Neural progenitor cell (in vitro differentiated cells): ENCODE measurements around the gene SAXO2. TPM values are rescaled to one million over a fixed set of nuclear protein-coding genes. Genes with fewer than 3 reads are reported as not detected.
"Not testable (repeated sequence)": the region's sequence is repeated elsewhere in the genome, so short reads cannot be mapped to it uniquely, and the experiment has no call there.

ENCODE experiments used
- DNase-seq: peaks from one replicate; pipeline ENCODE4 v3.0.0-alpha.2; 2016; ENCODE audit warnings: low spot score
- H2AFZ ChIP-seq: fragments of 200-600 bp; sonication (generic); replicated peaks from 2 replicates; pipeline ENCODE4 v1.6.1; 2016; ENCODE audit warnings: antibody characterized with exemption
- H3F3A ChIP-seq: fragments of 200-600 bp; sonication (generic); 2 replicates; pipeline ENCODE4 v1.6.1; 2016; ENCODE audit warnings: antibody characterized with exemption, low read depth
- H3K27ac ChIP-seq: fragments of 200-600 bp; sonication (generic); 2 replicates; pipeline ENCODE4 v1.5.1; 2016; ENCODE audit warnings: mild to moderate bottlenecking
- H3K27me3 ChIP-seq: fragments of 200-600 bp; sonication (generic); 2 replicates; pipeline ENCODE4 v1.6.1; 2016; ENCODE audit warnings: mild to moderate bottlenecking, moderate library complexity
- H3K36me3 ChIP-seq: fragments of 200-600 bp; sonication (generic); 2 replicates; pipeline ENCODE4 v1.5.1; 2016
- H3K4me1 ChIP-seq: fragments of 200-600 bp; sonication (generic); 2 replicates; pipeline ENCODE4 v1.6.1; 2016; ENCODE audit warnings: mixed run types
- H3K4me2 ChIP-seq: fragments of 200-600 bp; sonication (generic); 2 replicates; pipeline ENCODE4 v1.6.1; 2016
- H3K4me3 ChIP-seq: fragments of 200-600 bp; sonication (generic); 2 replicates; pipeline ENCODE4 v1.5.1; 2016
- H3K79me2 ChIP-seq: fragments of 200-600 bp; sonication (generic); 2 replicates; pipeline ENCODE4 v1.6.1; 2016; ENCODE audit warnings: low read depth
- H3K9ac ChIP-seq: fragments of 200-600 bp; sonication (generic); 2 replicates; pipeline ENCODE4 v1.6.1; 2016
- H3K9me3 ChIP-seq: fragments of 200-600 bp; sonication (generic); 2 replicates; pipeline ENCODE4 v1.5.1; 2016; ENCODE audit warnings: low read depth
- H4K20me1 ChIP-seq: fragments of 200-600 bp; sonication (generic); 2 replicates; pipeline ENCODE4 v1.6.1; 2016; ENCODE audit warnings: low read depth
- H3K27ac Mint-ChIP-seq: 3 replicates; pipeline ENCODE4 v1.8.0; 2021; ENCODE audit warnings: mixed read lengths
- H3K27me3 Mint-ChIP-seq: 2 replicates; pipeline ENCODE4 v1.8.0; 2022; ENCODE audit warnings: low read depth, mild to moderate bottlenecking, inconsistent platforms, moderate library complexity, mixed read lengths; ENCODE audit not compliant: insufficient read depth
- H3K36me3 Mint-ChIP-seq: 3 replicates; pipeline ENCODE4 v1.8.0; 2021; ENCODE audit warnings: mixed read lengths
- H3K4me1 Mint-ChIP-seq: 3 replicates; pipeline ENCODE4 v1.8.0; 2021; ENCODE audit warnings: mixed read lengths
- H3K4me3 Mint-ChIP-seq: 3 replicates; pipeline ENCODE4 v1.8.0; 2021; ENCODE audit warnings: mild to moderate bottlenecking, moderate library complexity, mixed read lengths
- H3K9me3 Mint-ChIP-seq: 3 replicates; pipeline ENCODE4 v1.8.0; 2020; ENCODE audit warnings: mixed read lengths
- CTCF ChIP-seq: fragments of 200-600 bp; sonication (generic); IDR thresholded peaks from 2 replicates; pipeline ENCODE4 v1.5.1; 2017; ENCODE audit warnings: antibody characterized with exemption, mild to moderate bottlenecking
- EZH2 ChIP-seq: fragments of 200-600 bp; sonication (generic); IDR thresholded peaks from 2 replicates; pipeline ENCODE4 v1.6.1; 2017; ENCODE audit warnings: antibody characterized with exemption, mild to moderate bottlenecking, moderate library complexity
- EZH2phosphoT487 ChIP-seq: fragments of 200-600 bp; sonication (generic); IDR thresholded peaks from 2 replicates; pipeline ENCODE4 v1.6.1; 2017; ENCODE audit warnings: antibody characterized with exemption
- total RNA-seq: library from RNA; depleted of rRNA; stranded (reverse); fragments of >200 nt; gene quantifications from 2 replicates; pipeline ENCODE4 v1.2.3, GENCODE V29; 2015; ENCODE audit warnings: low replicate concordance

The SAXO2 gene
- total RNA-seq, 1 donor from 2014 or later, result 0.06 TPM

GRCh38 chr15:82272154-82272553 lies 9.5 kb downstream of the SAXO2 start:
- no peak overlapping the region for H3K9ac ChIP-seq
- H3K4me1 ChIP-seq, result no peaks in the 10 kb centered on the region
- H3K27ac ChIP-seq, result no peak overlapping the region
- no peaks in the 10 kb centered on the region for H3K27me3 ChIP-seq
- H3K9me3 ChIP-seq, result peaks cover 13% of the 10 kb centered on the region
- H4K20me1 ChIP-seq, result no peaks in the 10 kb centered on the region
- H3K36me3 ChIP-seq, result no peaks in the 10 kb centered on the region
- no peak overlapping the region for H3K4me2 ChIP-seq
- no peak for TF ChIP-seq EZH2
- no peak for TF ChIP-seq CTCF
- no peak for TF ChIP-seq EZH2phosphoT487
- H3K27me3 Mint-ChIP-seq, result no peaks in the 10 kb centered on the region
- no peak overlapping the region for H2AFZ ChIP-seq
- H3K27ac Mint-ChIP-seq, result no peak overlapping the region
- H3K4me1 Mint-ChIP-seq, result no peaks in the 10 kb centered on the region
- no peak overlapping the region for H3K4me3 ChIP-seq
- H3F3A ChIP-seq, result no peaks in the 10 kb centered on the region
- no peak overlapping the region for H3K4me3 Mint-ChIP-seq
- peaks cover 17% of the 10 kb centered on the region for H3K36me3 Mint-ChIP-seq
- H3K9me3 Mint-ChIP-seq, result peaks cover 18% of the 10 kb centered on the region
- H3K79me2 ChIP-seq, result no peaks in the 10 kb centered on the region
- no peak for DNase-seq

GRCh38 chr15:82275410-82275809 lies 12.8 kb downstream of the SAXO2 start:
- TF ChIP-seq EZH2 (no peak), EZH2phosphoT487 (no peak)
- Histone ChIP-seq H3K36me3 (no peaks in the 10 kb centered on the region), H3K4me3 (no peak overlapping the region), H3K79me2 (no peaks in the 10 kb centered on the region), H2AFZ (no peak overlapping the region), H3K9ac (no peak overlapping the region), H3K4me1 (no peaks in the 10 kb centered on the region), H3K4me2 (no peak overlapping the region), H3K27me3 (no peaks in the 10 kb centered on the region), H3K9me3 (peaks cover 15% of the 10 kb centered on the region), H3K27ac (no peak overlapping the region), H4K20me1 (no peaks in the 10 kb centered on the region), H3F3A (no peaks in the 10 kb centered on the region)
- Mint-ChIP-seq H3K27ac (no peak overlapping the region), H3K27me3 (no peaks in the 10 kb centered on the region), H3K4me1 (no peaks in the 10 kb centered on the region), H3K4me3 (no peak overlapping the region), H3K36me3 (peaks cover 17% of the 10 kb centered on the region), H3K9me3 (peaks cover 20% of the 10 kb centered on the region)
- DNase-seq, result no peak

- H3F3A ChIP-seq, H3K9ac ChIP-seq, H3K4me1 ChIP-seq, H3K79me2 ChIP-seq, H2AFZ ChIP-seq, H3K27ac Mint-ChIP-seq, H3K27ac ChIP-seq, H3K4me1 Mint-ChIP-seq, H3K27me3 ChIP-seq, DNase-seq, H3K4me3 ChIP-seq, H3K36me3 ChIP-seq, H4K20me1 ChIP-seq, H3K27me3 Mint-ChIP-seq, H3K36me3 Mint-ChIP-seq, H3K4me2 ChIP-seq, H3K9me3 Mint-ChIP-seq, H3K4me3 Mint-ChIP-seq: not testable (repeated sequence)
- peaks cover 11% of the 10 kb centered on the region for H3K9me3 ChIP-seq
- TF ChIP-seq CTCF, result peak; percentile 40
Observed at GRCh38 chr15:82281276-82281675, 18.7 kb downstream of the SAXO2 start.

GRCh38 chr15:82282386-82282785 lies 19.8 kb downstream of the SAXO2 start:
- not testable (repeated sequence) for H3K4me3 Mint-ChIP-seq, H3K36me3 ChIP-seq, H3K36me3 Mint-ChIP-seq, H3K27me3 ChIP-seq, H4K20me1 ChIP-seq, DNase-seq, H3K27ac Mint-ChIP-seq, H3K9me3 ChIP-seq, H3K4me3 ChIP-seq, H3K27me3 Mint-ChIP-seq, H3K4me1 Mint-ChIP-seq, H3K9ac ChIP-seq, H3K4me1 ChIP-seq, H3F3A ChIP-seq, H3K79me2 ChIP-seq, H3K9me3 Mint-ChIP-seq, H3K4me2 ChIP-seq, H3K27ac ChIP-seq
- H2AFZ ChIP-seq, result peak overlapping the region; percentile 26

GRCh38 chr15:82284381-82284780 lies 21.8 kb downstream of the SAXO2 start:
- H3K4me1 ChIP-seq, DNase-seq, H3K4me3 ChIP-seq, H3K27ac Mint-ChIP-seq, H3K4me3 Mint-ChIP-seq, H2AFZ ChIP-seq, H3K36me3 ChIP-seq, H3K4me2 ChIP-seq, H3K36me3 Mint-ChIP-seq, H3K9me3 ChIP-seq, H3K4me1 Mint-ChIP-seq, H3K27ac ChIP-seq, H3F3A ChIP-seq, H4K20me1 ChIP-seq, H3K27me3 Mint-ChIP-seq, H3K79me2 ChIP-seq, H3K27me3 ChIP-seq, H3K9ac ChIP-seq: not testable (repeated sequence)
- peaks cover 11% of the 10 kb centered on the region for H3K9me3 Mint-ChIP-seq

GRCh38 chr15:82286475-82286874 lies 23.9 kb downstream of the SAXO2 start:
- not testable (repeated sequence) for DNase-seq, H3K36me3 Mint-ChIP-seq, H3K27ac Mint-ChIP-seq, H3K4me2 ChIP-seq, H3K27me3 Mint-ChIP-seq, H3K4me1 Mint-ChIP-seq, H3K79me2 ChIP-seq, H3F3A ChIP-seq, H3K9ac ChIP-seq, H2AFZ ChIP-seq, H4K20me1 ChIP-seq, H3K36me3 ChIP-seq, H3K4me3 Mint-ChIP-seq, H3K9me3 ChIP-seq, H3K27me3 ChIP-seq, H3K4me3 ChIP-seq, H3K4me1 ChIP-seq, H3K27ac ChIP-seq
- peaks cover 11% of the 10 kb centered on the region for H3K9me3 Mint-ChIP-seq

- H3K27me3 ChIP-seq, H3K9me3 ChIP-seq, H4K20me1 ChIP-seq, H3K4me1 ChIP-seq, H3K27ac Mint-ChIP-seq, H3K27me3 Mint-ChIP-seq, H3K79me2 ChIP-seq, H3K9ac ChIP-seq, H3K4me3 ChIP-seq, H3K4me3 Mint-ChIP-seq, H3K4me1 Mint-ChIP-seq, H3K36me3 Mint-ChIP-seq, H2AFZ ChIP-seq, H3K4me2 ChIP-seq, H3K27ac ChIP-seq, DNase-seq, H3F3A ChIP-seq, H3K36me3 ChIP-seq: not testable (repeated sequence)
- peaks cover 11% of the 10 kb centered on the region for H3K9me3 Mint-ChIP-seq
Observed at GRCh38 chr15:82288202-82288601, 25.6 kb downstream of the SAXO2 start.
